IPS DF 6.9 (cell line): ENCODE results near the gene KIAA2012.

Experiments
- DNase-seq: peaks from one replicate; pipeline ENCODE4 v3.0.0-alpha.2; 2013; ENCODE audit warnings: low read depth, low spot score
- H3K27ac ChIP-seq: one replicate; pipeline ENCODE4 v1.5.1; 2013; ENCODE audit warnings: low read length, control low read depth
- H3K27me3 ChIP-seq: 2 replicates; pipeline ENCODE4 v1.6.1; 2013; ENCODE audit warnings: mild to moderate bottlenecking, low read length; ENCODE audit not compliant: control insufficient read depth, insufficient read depth
- H3K36me3 ChIP-seq: 2 replicates; pipeline ENCODE4 v1.6.1; 2013; ENCODE audit warnings: low read length; ENCODE audit not compliant: control insufficient read depth, insufficient read depth
- H3K4me1 ChIP-seq: 2 replicates; pipeline ENCODE4 v1.6.1; 2013; ENCODE audit warnings: low read length; ENCODE audit not compliant: control insufficient read depth, insufficient read depth
- H3K4me3 ChIP-seq: 2 replicates; pipeline ENCODE4 v1.5.1; 2013; ENCODE audit warnings: mild to moderate bottlenecking, low read length
- H3K9me3 ChIP-seq: 2 replicates; pipeline ENCODE4 v1.6.1; 2013; ENCODE audit warnings: low read length, inconsistent platforms; ENCODE audit not compliant: control insufficient read depth, insufficient read depth
- WGBS: extraction: QIAGEN DNeasy Blood & Tissue Kit; methylation state at CpG from one replicate; pipeline ENCODE4 v1.1.7; 2013; ENCODE audit warnings: mixed read lengths, missing lambda C conversion rate; ENCODE audit not compliant: insufficient read length, insufficient coverage; 5-methylcytosine and 5-hydroxymethylcytosine counted together

KIAA2012 gene

GRCh38 chr2:202165208-202165607 is 92.2 kb downstream of the KIAA2012 start:
- Histone ChIP-seq H3K4me1 (no peaks in the 10 kb centered on the region), H3K9me3 (no peaks in the 10 kb centered on the region), H3K27ac (no peak overlapping the region), H3K27me3 (no peaks in the 10 kb centered on the region), H3K36me3 (no peaks in the 10 kb centered on the region), H3K4me3 (no peak overlapping the region)
- no CpG with 5 or more reads among the region's 5 CpGs for WGBS
- no peak for DNase-seq

GRCh38 chr2:202165945-202166344 is 92.9 kb downstream of the KIAA2012 start:
- no peak for DNase-seq
- no peaks in the 10 kb centered on the region for H3K9me3 ChIP-seq
- no peaks in the 10 kb centered on the region for H3K4me1 ChIP-seq
- H3K27me3 ChIP-seq = no peaks in the 10 kb centered on the region
- WGBS = no CpG with 5 or more reads among the region's 1 CpG
- H3K4me3 ChIP-seq = no peak overlapping the region
- no peak overlapping the region for H3K27ac ChIP-seq
- H3K36me3 ChIP-seq = no peaks in the 10 kb centered on the region

- Histone ChIP-seq H3K36me3 (no peaks in the 10 kb centered on the region), H3K27ac (no peak overlapping the region), H3K9me3 (no peaks in the 10 kb centered on the region), H3K27me3 (no peaks in the 10 kb centered on the region; the same call in 1 of the 2 replicates), H3K4me3 (no peak overlapping the region), H3K4me1 (peaks cover 1% of the 10 kb centered on the region; the same call in 1 of the 2 replicates)
- DNase-seq = no peak
These were observed 96.1 kb downstream of the KIAA2012 start for GRCh38 chr2:202169131-202169530.

GRCh38 chr2:202169832-202170424 is 96.9 kb downstream of the KIAA2012 start:
- Histone ChIP-seq H3K27me3 (no peaks in the 10 kb centered on the region; the same call in 1 of the 2 replicates), H3K4me3 (no peak overlapping the region), H3K27ac (no peak overlapping the region), H3K36me3 (no peaks in the 10 kb centered on the region), H3K9me3 (no peaks in the 10 kb centered on the region), H3K4me1 (peaks cover 1% of the 10 kb centered on the region; the same call in 1 of the 2 replicates)
- no CpG with 5 or more reads among the region's 8 CpGs for WGBS
- DNase-seq = no peak

- no CpG with 5 or more reads among the region's 32 CpGs for WGBS
- no peak overlapping the region; the same call in 1 of the 2 replicates for H3K4me3 ChIP-seq
- DNase-seq = no peak
These were observed 98.3 kb downstream of the KIAA2012 start for GRCh38 chr2:202171241-202171825.

GRCh38 chr2:202172439-202173211 is 99.6 kb downstream of the KIAA2012 start:
- DNase-seq = no peak
- H3K4me1 ChIP-seq = peaks cover 1% of the 10 kb centered on the region; the same call in 1 of the 2 replicates
- no peak overlapping the region for H3K4me3 ChIP-seq
- WGBS = no CpG with 5 or more reads among the region's 6 CpGs
- H3K27ac ChIP-seq = no peak overlapping the region
- H3K27me3 ChIP-seq = no peaks in the 10 kb centered on the region; the same call in 1 of the 2 replicates
- H3K9me3 ChIP-seq = no peaks in the 10 kb centered on the region
- H3K36me3 ChIP-seq = no peaks in the 10 kb centered on the region

More at GRCh38 chr2:202171241-202171825, 98.3 kb downstream of the KIAA2012 start:
- H3K4me1 ChIP-seq = peaks cover 1% of the 10 kb centered on the region; the same call in 1 of the 2 replicates
- H3K9me3 ChIP-seq = no peaks in the 10 kb centered on the region
- H3K36me3 ChIP-seq = no peaks in the 10 kb centered on the region
- H3K27me3 ChIP-seq = no peaks in the 10 kb centered on the region; the same call in 1 of the 2 replicates
- H3K27ac ChIP-seq = no peak overlapping the region

GRCh38 chr2:202178346-202178958 is 105.4 kb downstream of the KIAA2012 start:
- no CpG with 5 or more reads among the region's 7 CpGs for WGBS
- Histone ChIP-seq H3K4me3 (no peak overlapping the region), H3K4me1 (no peaks in the 10 kb centered on the region), H3K27me3 (no peaks in the 10 kb centered on the region), H3K9me3 (no peaks in the 10 kb centered on the region), H3K36me3 (no peaks in the 10 kb centered on the region), H3K27ac (no peak overlapping the region)
- peak; percentile 45 for DNase-seq

GRCh38 chr2:202184557-202184956 is 111.5 kb downstream of the KIAA2012 start:
- Histone ChIP-seq H3K9me3 (no peaks in the 10 kb centered on the region), H3K36me3 (no peaks in the 10 kb centered on the region), H3K27ac (no peak overlapping the region), H3K4me3 (no peak overlapping the region), H3K4me1 (no peaks in the 10 kb centered on the region), H3K27me3 (no peaks in the 10 kb centered on the region)
- DNase-seq = no peak
- no CpG with 5 or more reads among the region's 2 CpGs for WGBS

GRCh38 chr2:202185156-202185555 is 112.1 kb downstream of the KIAA2012 start:
- H3K27ac ChIP-seq = no peak overlapping the region
- no peaks in the 10 kb centered on the region for H3K36me3 ChIP-seq
- H3K27me3 ChIP-seq = no peaks in the 10 kb centered on the region
- H3K9me3 ChIP-seq = no peaks in the 10 kb centered on the region
- no CpG with 5 or more reads among the region's 6 CpGs for WGBS
- no peak for DNase-seq
- no peak overlapping the region for H3K4me3 ChIP-seq
- H3K4me1 ChIP-seq = no peaks in the 10 kb centered on the region

- no CpG with 5 or more reads among the region's 4 CpGs for WGBS
- DNase-seq = no peak
- Histone ChIP-seq H3K27me3 (no peaks in the 10 kb centered on the region), H3K4me3 (no peak overlapping the region), H3K36me3 (no peaks in the 10 kb centered on the region), H3K27ac (no peak overlapping the region), H3K9me3 (no peaks in the 10 kb centered on the region), H3K4me1 (no peaks in the 10 kb centered on the region)
These were observed 113.7 kb downstream of the KIAA2012 start for GRCh38 chr2:202186641-202187202.
